Activated T-helper 1 cell treated with anti-CD3 and anti-CD28 coated beads, Interleukin-12 subunit alpha, Interleukin-12 subunit beta, Interleukin-2, Interleukin-4 antibody, amounts not matched to agents 30 ng/mL and 10 ng/mL and 1 ng/mL, durations not matched to agents 14 hours and 24 hours and 36 hours (primary cell): ENCODE results near the gene SLC19A1. TPM values are rescaled to one million over a fixed set of nuclear protein-coding genes. Genes with fewer than 3 reads are reported as not detected.
A peak's percentile ranks its signal among the peaks of the same experiment; 100 is the strongest.

Experiments
- DNase-seq: peaks from one replicate; pipeline ENCODE4 v3.0.0; 2021; ENCODE audit warnings: low spot score
- H3K27ac Mint-ChIP-seq: one replicate; pipeline ENCODE4 v1.8.0; 2021; ENCODE audit warnings: mild to moderate bottlenecking, mixed read lengths
- H3K27me3 Mint-ChIP-seq: one replicate; pipeline ENCODE4 v1.8.0; 2022; ENCODE audit warnings: mild to moderate bottlenecking, moderate library complexity, mixed read lengths; ENCODE audit not compliant: insufficient read depth
- H3K36me3 Mint-ChIP-seq: one replicate; pipeline ENCODE4 v1.8.0; 2021; ENCODE audit warnings: low read depth, mixed read lengths
- H3K4me1 Mint-ChIP-seq: one replicate; pipeline ENCODE4 v1.8.0; 2021; ENCODE audit warnings: low read depth, mixed read lengths
- H3K4me3 Mint-ChIP-seq: one replicate; pipeline ENCODE4 v1.8.0; 2021; ENCODE audit warnings: mild to moderate bottlenecking, moderate library complexity, mixed read lengths
- H3K9me3 Mint-ChIP-seq: one replicate; pipeline ENCODE4 v1.8.0; 2021; ENCODE audit warnings: mixed read lengths
- intact Hi-C: fragments of 100-400 bp; cut with micrococcal nuclease; formaldehyde crosslinking; loops from one replicate; pipeline ENCODE4 v1.15.1; 2024
- total RNA-seq: library from RNA; stranded (reverse); gene quantifications from 2 replicates; pipeline ENCODE4 v1.2.3, GENCODE V29; 2022

The SLC19A1 gene
- total RNA-seq, 1 donor from 2014 or later, result 105 TPM

GRCh38 chr21:45475797-45476570 is 66.3 kb downstream of the SLC19A1 start:
- no peak for DNase-seq
- Mint-ChIP-seq H3K4me1 (peaks cover 28% of the 10 kb centered on the region), H3K4me3 (no peak overlapping the region), H3K27ac (no peak overlapping the region), H3K36me3 (no peaks in the 10 kb centered on the region), H3K27me3 (no peaks in the 10 kb centered on the region), H3K9me3 (peaks cover 4% of the 10 kb centered on the region)
- intact Hi-C loops, result no loop called here

DNA sequence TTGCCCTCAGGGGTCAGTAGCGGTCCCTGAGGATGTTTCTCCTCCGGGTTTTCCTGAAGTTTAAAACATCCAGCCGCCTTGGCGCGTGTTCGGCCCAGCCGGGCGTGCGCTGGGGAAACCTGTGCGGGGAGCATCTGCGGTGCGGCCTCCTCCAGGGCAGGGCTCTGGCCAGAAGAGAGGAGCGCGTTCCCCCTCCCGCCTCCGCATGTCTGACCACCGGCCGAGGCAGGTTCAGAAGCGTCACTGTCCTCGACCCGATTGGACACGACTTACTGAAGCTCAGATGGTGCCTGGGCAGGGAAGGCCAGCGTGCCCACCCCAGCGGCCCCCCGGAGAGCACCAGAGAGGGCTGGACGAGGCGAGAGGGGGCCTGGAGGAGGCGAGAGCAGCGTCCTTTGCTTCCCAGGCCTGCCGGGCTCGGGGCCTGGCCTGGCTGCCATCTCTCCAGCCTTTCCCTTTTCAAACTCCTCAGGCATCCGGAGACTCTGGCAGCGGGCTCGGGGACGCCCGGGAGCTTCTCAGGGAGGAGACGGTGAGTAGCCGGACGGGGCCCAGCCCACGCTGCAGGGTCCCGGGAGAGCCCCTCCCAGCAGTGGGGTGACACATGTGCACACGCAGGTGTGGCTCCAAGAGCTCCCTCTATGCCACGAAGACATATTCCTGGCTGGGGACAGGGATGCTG is 67.1 kb downstream of the SLC19A1 start:
- no peak overlapping the region for H3K27ac Mint-ChIP-seq
- H3K27me3 Mint-ChIP-seq, result no peaks in the 10 kb centered on the region
- H3K4me1 Mint-ChIP-seq, result peaks cover 30% of the 10 kb centered on the region
- no peaks in the 10 kb centered on the region for H3K36me3 Mint-ChIP-seq
- intact Hi-C loops, result no loop called here
- peaks cover 4% of the 10 kb centered on the region for H3K9me3 Mint-ChIP-seq
- H3K4me3 Mint-ChIP-seq, result no peak overlapping the region
- no peak for DNase-seq

DNA sequence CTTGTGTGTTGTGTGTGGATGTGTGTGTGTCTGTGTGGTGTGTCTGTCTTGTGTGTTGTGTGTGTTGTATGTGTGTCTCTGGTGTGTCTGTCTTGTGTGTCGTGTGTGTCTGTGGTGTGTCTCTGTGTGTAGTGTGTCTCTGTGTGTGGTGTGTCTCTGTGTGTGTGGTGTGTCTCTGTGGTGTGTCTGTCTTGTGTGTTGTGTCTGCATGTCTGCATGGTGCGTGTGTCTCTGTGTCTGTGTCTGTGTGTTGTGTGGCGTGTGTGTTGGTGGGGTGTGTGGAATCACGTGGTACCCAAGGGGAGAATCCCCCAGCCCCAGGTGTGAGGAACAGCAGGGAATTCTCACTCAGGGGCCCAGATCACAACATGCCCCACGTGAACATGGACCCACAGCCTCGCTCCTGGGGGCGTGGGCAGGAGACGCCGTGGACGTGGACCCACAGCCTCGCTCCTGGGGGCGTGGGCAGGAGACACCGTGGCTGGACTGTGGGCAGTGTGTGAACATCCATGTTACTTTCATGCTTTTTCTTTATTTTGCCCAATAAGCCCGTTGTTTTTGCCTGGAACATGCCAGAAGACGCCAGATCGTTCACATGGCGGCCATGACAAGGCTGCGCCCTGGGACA is 67.8 kb downstream of the SLC19A1 start:
- H3K9me3 Mint-ChIP-seq, result peaks cover 4% of the 10 kb centered on the region
- peak overlapping the region; percentile 13 for H3K27ac Mint-ChIP-seq
- no peak for DNase-seq
- peaks cover 27% of the 10 kb centered on the region for H3K4me1 Mint-ChIP-seq
- intact Hi-C loops, result no loop called here
- H3K27me3 Mint-ChIP-seq, result no peaks in the 10 kb centered on the region
- no peaks in the 10 kb centered on the region for H3K36me3 Mint-ChIP-seq
- H3K4me3 Mint-ChIP-seq, result no peak overlapping the region

- intact Hi-C loops, result no loop called here
Observed at GRCh38 chr21:45473496-45474322, 68.5 kb downstream of the SLC19A1 start.

DNA sequence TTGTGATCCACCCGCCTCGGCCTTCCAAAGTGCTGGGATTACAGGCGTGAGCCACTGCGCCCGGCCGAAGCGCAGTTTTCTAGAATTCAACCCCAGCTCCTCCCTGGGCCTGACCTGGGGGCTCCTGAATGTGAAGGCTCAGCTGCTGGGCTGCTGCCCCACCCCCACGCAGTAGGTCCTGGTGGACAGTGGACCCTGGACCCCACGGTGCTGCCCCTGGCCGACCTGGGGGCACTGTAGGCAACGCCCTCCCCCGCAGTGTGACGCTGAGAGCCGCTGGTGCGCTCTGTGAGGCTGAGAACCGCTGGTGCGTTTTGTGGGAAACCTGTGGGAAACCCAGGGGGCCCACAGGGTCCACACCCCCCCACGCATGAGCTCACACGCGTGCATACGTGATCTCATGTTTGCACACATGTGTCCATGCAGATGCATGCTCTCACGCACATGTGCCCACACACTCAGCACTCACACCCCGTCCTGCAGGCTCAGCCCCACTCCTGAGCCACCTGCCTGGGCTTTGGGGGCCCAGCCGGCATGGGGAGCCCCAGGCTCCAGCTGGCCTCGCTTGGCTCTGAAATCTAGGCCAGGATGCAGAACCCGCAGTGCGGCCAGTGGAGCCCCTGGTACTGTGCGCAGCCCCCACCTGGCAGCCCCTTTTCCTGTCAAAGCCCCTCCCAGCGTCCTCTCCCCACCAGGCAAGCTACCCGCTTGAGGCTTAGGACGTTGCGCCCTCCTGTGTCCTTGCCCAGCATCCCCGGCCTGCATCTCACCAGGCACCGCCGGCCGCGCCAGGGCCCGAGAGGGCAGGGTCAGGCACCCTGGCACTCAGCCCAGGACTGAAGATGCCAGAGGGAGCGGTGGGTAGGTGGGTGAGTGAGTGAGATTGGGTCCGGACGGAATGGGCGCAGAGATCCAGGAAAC is 69.5 kb downstream of the SLC19A1 start:
- Mint-ChIP-seq H3K36me3 (no peaks in the 10 kb centered on the region), H3K9me3 (peaks cover 4% of the 10 kb centered on the region), H3K4me3 (no peak overlapping the region), H3K27ac (no peak overlapping the region), H3K27me3 (no peaks in the 10 kb centered on the region), H3K4me1 (peaks cover 10% of the 10 kb centered on the region)
- no peak for DNase-seq
- intact Hi-C loops, result no loop called here

More at GRCh38 chr21:45473496-45474322, 68.5 kb downstream of the SLC19A1 start:
- Mint-ChIP-seq H3K27ac (peak overlapping the region; percentile 13), H3K4me3 (no peak overlapping the region), H3K27me3 (no peaks in the 10 kb centered on the region), H3K9me3 (peaks cover 4% of the 10 kb centered on the region), H3K4me1 (peaks cover 20% of the 10 kb centered on the region), H3K36me3 (no peaks in the 10 kb centered on the region)
- no peak for DNase-seq

DNA sequence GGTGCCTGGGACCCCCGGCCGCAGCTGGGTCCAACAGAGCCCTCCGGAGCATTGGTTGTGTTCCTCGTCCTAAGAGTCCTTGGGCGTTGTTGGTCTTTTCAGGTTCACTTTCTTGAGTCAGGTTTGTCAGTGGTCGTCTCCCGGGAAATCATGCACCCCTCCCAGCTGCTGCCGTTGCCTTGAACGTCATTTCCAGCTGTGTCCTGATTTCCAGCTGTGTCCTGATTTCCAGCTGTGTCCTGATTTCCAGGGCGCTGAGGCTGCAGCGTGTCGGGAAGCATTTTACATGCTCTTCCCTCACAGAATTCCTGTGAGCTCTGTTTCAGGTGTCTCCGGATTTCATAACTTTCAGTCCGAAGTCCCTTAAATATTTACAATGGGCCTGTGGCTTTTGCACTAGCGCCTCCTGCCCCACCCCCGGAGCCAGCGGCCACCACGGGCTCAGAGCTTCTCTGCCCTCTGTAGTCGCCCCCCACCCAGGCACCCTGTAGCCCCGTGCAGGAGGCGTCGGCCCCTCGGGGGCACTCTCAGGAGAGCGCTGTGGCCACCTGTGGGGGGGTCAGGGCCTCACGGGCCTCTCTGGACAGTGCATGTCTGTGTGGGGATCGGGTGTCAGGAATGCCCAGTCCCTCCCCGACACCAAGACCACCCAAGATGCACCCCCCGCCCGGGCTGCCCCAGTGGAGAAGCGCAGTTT is 70.6 kb downstream of the SLC19A1 start:
- Mint-ChIP-seq H3K27me3 (no peaks in the 10 kb centered on the region), H3K4me1 (peaks cover 10% of the 10 kb centered on the region), H3K4me3 (no peak overlapping the region), H3K36me3 (no peaks in the 10 kb centered on the region), H3K9me3 (peaks cover 4% of the 10 kb centered on the region), H3K27ac (no peak overlapping the region)
- DNase-seq, result no peak
- intact Hi-C loops, result no loop called here

DNA sequence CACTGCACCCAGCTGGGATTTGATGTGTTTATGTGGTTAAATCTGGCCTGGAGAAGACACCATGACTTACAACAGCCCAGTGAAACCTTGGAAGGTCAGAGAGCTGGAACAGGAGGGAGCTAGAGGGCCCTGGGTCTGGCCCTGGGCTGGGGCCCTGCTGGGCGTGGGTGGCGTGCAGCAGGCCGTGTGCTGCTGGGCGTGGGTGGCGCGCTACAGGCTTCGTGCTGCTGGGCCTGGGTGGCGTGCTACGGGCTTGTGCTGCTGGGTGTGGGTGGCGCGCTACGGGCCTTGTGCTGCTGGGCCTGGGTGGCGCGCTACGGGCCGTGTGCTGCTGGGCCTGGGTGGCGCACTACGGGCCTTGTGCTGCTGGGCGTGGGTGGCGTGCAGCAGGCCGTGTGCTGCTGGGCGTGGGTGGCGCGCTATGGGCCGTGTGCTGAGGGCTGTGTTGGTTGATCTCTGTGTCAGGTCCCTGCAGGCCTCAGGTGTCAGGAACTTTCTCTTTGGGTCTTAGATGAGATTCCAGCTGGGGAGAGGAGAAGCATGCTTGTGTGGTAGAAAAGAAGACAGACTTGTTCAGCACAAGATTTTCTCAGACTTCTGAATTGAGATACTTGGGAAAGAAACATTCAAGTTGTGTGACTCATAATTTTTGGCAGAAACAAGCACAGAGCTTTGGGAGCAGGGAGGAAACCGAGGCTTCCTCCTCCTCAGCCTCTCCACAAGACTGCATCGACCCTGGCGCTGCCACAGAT is 71.3 kb downstream of the SLC19A1 start:
- H3K4me3 Mint-ChIP-seq, result peak overlapping the region; percentile 17

GRCh38 chr21:45470087-45470515 is 72.1 kb downstream of the SLC19A1 start:
- H3K9me3 Mint-ChIP-seq, result peaks cover 4% of the 10 kb centered on the region
- H3K36me3 Mint-ChIP-seq, result no peaks in the 10 kb centered on the region
- no peak overlapping the region for H3K27ac Mint-ChIP-seq

More for the DNA sequence above, 71.3 kb downstream of the SLC19A1 start:
- peak overlapping the region; percentile 21 for H3K27ac Mint-ChIP-seq
- no peaks in the 10 kb centered on the region for H3K36me3 Mint-ChIP-seq
- H3K4me1 Mint-ChIP-seq, result peaks cover 10% of the 10 kb centered on the region
- no peaks in the 10 kb centered on the region for H3K27me3 Mint-ChIP-seq
- intact Hi-C loops, result no loop called here
- H3K9me3 Mint-ChIP-seq, result peaks cover 4% of the 10 kb centered on the region
- DNase-seq, result no peak

GRCh38 chr21:45469273-45470086 is 72.8 kb downstream of the SLC19A1 start:
- peaks cover 4% of the 10 kb centered on the region for H3K9me3 Mint-ChIP-seq
- no peak overlapping the region for H3K27ac Mint-ChIP-seq
- peaks cover 2% of the 10 kb centered on the region for H3K27me3 Mint-ChIP-seq
- H3K36me3 Mint-ChIP-seq, result no peaks in the 10 kb centered on the region
- intact Hi-C loops, result no loop called here
- DNase-seq, result no peak
- H3K4me3 Mint-ChIP-seq, result no peak overlapping the region
- H3K4me1 Mint-ChIP-seq, result peaks cover 10% of the 10 kb centered on the region

More at GRCh38 chr21:45470087-45470515, 72.1 kb downstream of the SLC19A1 start:
- no peak overlapping the region for H3K4me3 Mint-ChIP-seq
- H3K27me3 Mint-ChIP-seq, result peaks cover 2% of the 10 kb centered on the region
- peaks cover 10% of the 10 kb centered on the region for H3K4me1 Mint-ChIP-seq
- intact Hi-C loops, result no loop called here
- DNase-seq, result no peak

DNA sequence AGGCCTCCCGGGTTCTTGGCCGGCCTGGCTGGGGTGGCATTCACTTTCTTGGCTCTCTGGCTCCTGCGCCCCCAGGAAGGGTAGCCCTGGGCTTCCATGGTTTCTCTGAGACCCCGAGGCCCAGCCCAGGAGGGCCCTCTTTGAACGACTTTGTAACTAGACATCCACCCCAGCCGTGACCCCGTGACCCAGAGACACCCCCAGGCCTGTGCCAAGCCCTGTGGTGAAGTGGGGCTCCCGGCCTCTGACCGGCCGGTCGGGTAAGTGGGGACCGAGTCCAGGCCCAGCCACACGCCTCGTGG is 73.3 kb downstream of the SLC19A1 start:
- DNase-seq, result no peak

More for the DNA sequence above, 73.3 kb downstream of the SLC19A1 start:
- H3K27me3 Mint-ChIP-seq, result peaks cover 2% of the 10 kb centered on the region
- H3K9me3 Mint-ChIP-seq, result no peaks in the 10 kb centered on the region
- H3K36me3 Mint-ChIP-seq, result no peaks in the 10 kb centered on the region
- H3K4me3 Mint-ChIP-seq, result no peak overlapping the region
- H3K27ac Mint-ChIP-seq, result no peak overlapping the region
- intact Hi-C loops, result no loop called here
- H3K4me1 Mint-ChIP-seq, result peaks cover 6% of the 10 kb centered on the region
